Activated CD4-positive, alpha-beta T cell treated with anti-CD3 and anti-CD28 coated beads, Interleukin-2, amount 10 ng/mL, durations not matched to agents 24 days and 14 days (primary cell): ENCODE data around the gene IL17A. TPM values are rescaled to one million over a fixed set of nuclear protein-coding genes. Genes with fewer than 3 reads are reported as not detected.

Source experiments
- DNase-seq: peaks from one replicate; pipeline ENCODE4 v3.0.0; 2022
- H3K27ac Mint-ChIP-seq: one replicate; pipeline ENCODE4 v1.8.0; 2022; ENCODE audit warnings: mild to moderate bottlenecking, mixed read lengths
- H3K27me3 Mint-ChIP-seq: one replicate; pipeline ENCODE4 v1.8.0; 2022; ENCODE audit warnings: mixed read lengths
- H3K36me3 Mint-ChIP-seq: one replicate; pipeline ENCODE4 v1.8.0; 2022; ENCODE audit warnings: low read depth, mild to moderate bottlenecking, mixed read lengths
- H3K4me1 Mint-ChIP-seq: one replicate; pipeline ENCODE4 v1.8.0; 2021; ENCODE audit warnings: mixed read lengths
- H3K4me3 Mint-ChIP-seq: one replicate; pipeline ENCODE4 v1.8.0; 2022; ENCODE audit warnings: mild to moderate bottlenecking, moderate library complexity, mixed read lengths
- H3K9me3 Mint-ChIP-seq: one replicate; pipeline ENCODE4 v1.8.0; 2021; ENCODE audit warnings: mixed read lengths
- intact Hi-C: fragments of 100-400 bp; cut with micrococcal nuclease; formaldehyde crosslinking; loops from one replicate; pipeline ENCODE4 v1.15.1; 2023
- total RNA-seq: library from RNA; stranded (reverse); gene quantifications from 2 replicates; pipeline ENCODE4 v1.2.3, GENCODE V29; 2022

The IL17A gene
- total RNA-seq, 1 donor from 2014 or later, result not detected

GRCh38 chr6:52210227-52210626 is 24.1 kb downstream of the IL17A start:
- peaks cover 36% of the 10 kb centered on the region for H3K27me3 Mint-ChIP-seq
- H3K4me1 Mint-ChIP-seq, result peaks cover 7% of the 10 kb centered on the region
- H3K27ac Mint-ChIP-seq, result no peak overlapping the region
- H3K9me3 Mint-ChIP-seq, result peaks cover 4% of the 10 kb centered on the region
- intact Hi-C loops, result no loop called here
- DNase-seq, result no peak
- no peaks in the 10 kb centered on the region for H3K36me3 Mint-ChIP-seq
- H3K4me3 Mint-ChIP-seq, result no peak overlapping the region

- Mint-ChIP-seq H3K4me1 (peaks cover 7% of the 10 kb centered on the region), H3K9me3 (no peaks in the 10 kb centered on the region), H3K27me3 (peaks cover 34% of the 10 kb centered on the region), H3K4me3 (no peak overlapping the region), H3K36me3 (no peaks in the 10 kb centered on the region), H3K27ac (no peak overlapping the region)
- DNase-seq, result peak; percentile 65
- intact Hi-C loops, result loop anchor here (1.0 to 2.0 kb wide), 3 partner anchors 8 to 50 kb away; no protein-coding TSS in a partner anchor
Measured at GRCh38 chr6:52213127-52213526, 27.0 kb downstream of the IL17A start.

DNA sequence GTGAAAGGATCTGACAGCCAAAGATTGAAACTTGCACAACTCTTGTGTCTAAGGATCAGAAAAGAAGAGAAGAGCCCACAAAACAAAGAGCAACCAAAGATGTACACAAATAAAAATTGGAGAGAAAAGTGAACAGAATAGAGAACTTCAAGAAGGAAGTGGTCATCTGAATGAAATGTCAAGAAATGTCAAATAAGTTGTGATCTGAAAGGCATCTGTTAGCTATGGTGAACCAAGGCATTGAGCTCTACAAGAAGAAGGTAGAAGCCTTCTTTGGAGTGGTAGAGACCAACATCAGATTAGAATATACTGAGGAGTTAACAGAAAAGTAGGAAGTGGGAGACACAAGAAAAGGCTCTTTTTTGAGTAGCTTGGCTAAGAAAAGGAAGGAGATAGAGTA is 29.6 kb downstream of the IL17A start:
- DNase-seq, result no peak
- Mint-ChIP-seq H3K4me3 (no peak overlapping the region), H3K9me3 (no peaks in the 10 kb centered on the region), H3K27ac (no peak overlapping the region), H3K27me3 (peaks cover 38% of the 10 kb centered on the region), H3K4me1 (peaks cover 4% of the 10 kb centered on the region), H3K36me3 (no peaks in the 10 kb centered on the region)
- intact Hi-C loops, result no loop called here

DNA sequence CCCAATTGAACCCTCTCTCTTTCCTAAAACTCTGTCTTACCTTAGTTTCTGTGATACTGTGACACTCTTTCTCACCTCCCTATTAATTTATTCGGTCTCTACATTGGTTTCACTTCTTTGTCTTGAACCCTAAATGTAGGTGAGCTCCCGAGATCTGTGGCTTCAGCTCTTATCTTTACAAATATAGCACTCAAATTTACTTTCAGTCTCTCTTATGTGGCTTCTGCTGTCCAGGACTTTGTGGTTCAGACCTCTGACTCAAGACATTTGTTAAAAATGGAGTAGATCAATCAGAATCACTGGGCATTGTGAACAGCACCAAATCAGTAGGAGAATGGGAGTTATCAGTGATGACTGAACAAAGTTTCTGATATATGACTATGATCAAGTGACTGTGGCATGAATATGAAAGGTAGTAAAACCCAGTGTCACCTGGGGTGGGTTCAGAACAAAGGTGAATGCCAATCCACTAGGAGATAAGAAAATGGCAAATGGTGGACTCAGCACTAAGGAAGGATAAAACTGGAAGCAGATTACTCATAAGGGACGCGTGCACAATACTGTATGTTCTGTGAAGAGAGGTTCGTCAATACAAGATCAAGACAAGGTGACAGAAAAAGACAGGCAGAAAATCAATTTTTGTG is 30.9 kb downstream of the IL17A start:
- no peaks in the 10 kb centered on the region for H3K9me3 Mint-ChIP-seq
- no peak overlapping the region for H3K4me3 Mint-ChIP-seq
- H3K27ac Mint-ChIP-seq, result no peak overlapping the region
- no peaks in the 10 kb centered on the region for H3K36me3 Mint-ChIP-seq
- peaks cover 36% of the 10 kb centered on the region for H3K27me3 Mint-ChIP-seq
- DNase-seq, result no peak
- H3K4me1 Mint-ChIP-seq, result peaks cover 12% of the 10 kb centered on the region
- intact Hi-C loops, result no loop called here

DNA sequence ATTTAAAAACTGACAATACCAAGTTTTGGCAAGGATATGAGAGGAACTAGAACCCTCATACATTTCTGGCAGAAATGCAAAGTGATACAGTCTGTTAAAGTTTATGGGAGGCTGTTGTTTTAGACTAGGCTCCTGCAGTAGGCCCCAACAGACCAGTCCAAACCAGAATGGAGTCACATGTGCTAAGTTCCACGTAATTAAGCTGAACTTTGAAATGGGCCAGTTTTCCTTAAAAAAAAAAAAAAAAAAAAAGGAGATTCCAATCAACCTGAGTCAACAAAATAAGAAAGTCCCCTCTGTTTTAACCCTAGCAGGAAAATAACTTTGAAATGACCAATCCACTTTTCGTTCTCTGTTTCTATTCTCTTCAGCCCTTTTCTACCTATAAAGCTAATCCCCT is 31.6 kb downstream of the IL17A start:
- Mint-ChIP-seq H3K27me3 (peaks cover 33% of the 10 kb centered on the region), H3K4me3 (no peak overlapping the region), H3K27ac (no peak overlapping the region), H3K9me3 (no peaks in the 10 kb centered on the region), H3K4me1 (peaks cover 13% of the 10 kb centered on the region), H3K36me3 (no peaks in the 10 kb centered on the region)
- intact Hi-C loops, result no loop called here
- DNase-seq, result no peak

DNA sequence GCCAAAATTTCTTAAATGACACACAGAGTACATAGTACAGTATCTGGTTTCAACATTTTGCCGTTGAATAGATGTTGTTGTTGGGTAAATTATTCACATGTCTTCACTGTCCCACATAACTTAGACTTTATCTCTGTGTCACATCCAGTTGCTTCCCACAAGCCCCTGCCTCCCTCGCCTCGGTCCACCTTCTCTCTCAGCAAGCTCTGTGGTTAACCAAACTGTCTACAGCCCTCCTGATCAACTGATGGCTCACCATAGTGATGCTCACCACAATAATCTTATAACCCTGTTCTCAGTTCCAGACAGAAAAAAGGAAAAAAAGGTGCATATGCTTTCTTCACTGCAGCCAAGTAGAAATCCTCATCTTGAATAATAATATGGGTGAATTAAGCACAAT is 35.1 kb downstream of the IL17A start:
- Mint-ChIP-seq H3K4me3 (peak overlapping the region; percentile 30), H3K4me1 (peaks cover 12% of the 10 kb centered on the region), H3K27ac (peak overlapping the region; percentile 58), H3K27me3 (peaks cover 52% of the 10 kb centered on the region), H3K9me3 (no peaks in the 10 kb centered on the region), H3K36me3 (no peaks in the 10 kb centered on the region)
- intact Hi-C loops, result loop anchor here (1.0 to 10.0 kb wide), 3 partner anchors 8 to 773 kb away; partner anchors contain the start of gene GSTA4
- peak; percentile 76 for DNase-seq

DNA sequence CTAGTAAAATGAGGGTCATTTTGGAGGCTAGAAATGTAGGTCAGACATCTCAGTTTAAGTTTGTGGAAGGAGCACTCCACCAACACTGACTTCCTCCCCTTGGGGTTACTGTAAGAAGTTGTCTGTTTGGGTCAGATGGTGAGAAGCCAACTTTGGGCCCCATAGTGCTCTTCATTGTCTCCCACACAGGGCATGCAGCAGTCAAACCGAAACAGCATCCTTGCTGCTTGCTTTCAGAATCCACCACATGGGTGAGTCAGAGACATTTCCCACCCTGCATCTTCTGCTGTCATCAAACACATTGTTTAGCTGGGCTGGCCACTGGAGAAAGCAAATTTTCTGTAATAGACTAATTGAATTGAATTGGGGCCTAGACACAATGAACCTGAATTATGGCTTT is 41.3 kb downstream of the IL17A start:
- Mint-ChIP-seq H3K36me3 (no peaks in the 10 kb centered on the region), H3K4me1 (peaks cover 46% of the 10 kb centered on the region), H3K4me3 (peak overlapping the region; percentile 27), H3K27me3 (peaks cover 47% of the 10 kb centered on the region), H3K9me3 (no peaks in the 10 kb centered on the region), H3K27ac (peak overlapping the region; percentile 32)
- DNase-seq, result peak; percentile 90
- intact Hi-C loops, result loop anchor here (1.0 to 10.0 kb wide), 6 partner anchors 28 to 767 kb away; partner anchors contain the start of gene GSTA4

DNA sequence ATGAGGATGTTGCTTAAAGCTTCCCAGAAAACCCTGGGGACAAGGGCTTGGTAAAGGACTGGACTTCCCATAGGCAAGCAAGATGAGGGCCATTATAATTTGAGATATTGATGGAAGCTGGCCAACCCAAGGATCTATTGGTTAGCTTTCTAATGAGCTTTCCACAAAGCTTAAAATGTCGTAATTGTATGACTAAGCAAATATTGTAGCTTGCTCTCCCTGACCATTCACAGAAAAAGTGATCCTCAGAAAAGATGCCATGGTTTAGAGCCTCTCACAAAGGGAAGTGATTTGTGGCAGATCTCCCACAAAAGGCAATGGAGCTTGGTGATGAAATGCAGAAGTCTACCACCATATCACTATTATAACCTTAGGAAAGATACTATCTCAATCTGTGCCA is 44.5 kb downstream of the IL17A start:
- intact Hi-C loops, result loop anchor here (1.0 kb wide), 1 partner anchor 73 kb away; no protein-coding TSS in a partner anchor
- Mint-ChIP-seq H3K36me3 (no peaks in the 10 kb centered on the region), H3K4me3 (no peak overlapping the region), H3K4me1 (peaks cover 49% of the 10 kb centered on the region), H3K27me3 (peaks cover 47% of the 10 kb centered on the region), H3K27ac (no peak overlapping the region), H3K9me3 (no peaks in the 10 kb centered on the region)
- DNase-seq, result no peak

DNA sequence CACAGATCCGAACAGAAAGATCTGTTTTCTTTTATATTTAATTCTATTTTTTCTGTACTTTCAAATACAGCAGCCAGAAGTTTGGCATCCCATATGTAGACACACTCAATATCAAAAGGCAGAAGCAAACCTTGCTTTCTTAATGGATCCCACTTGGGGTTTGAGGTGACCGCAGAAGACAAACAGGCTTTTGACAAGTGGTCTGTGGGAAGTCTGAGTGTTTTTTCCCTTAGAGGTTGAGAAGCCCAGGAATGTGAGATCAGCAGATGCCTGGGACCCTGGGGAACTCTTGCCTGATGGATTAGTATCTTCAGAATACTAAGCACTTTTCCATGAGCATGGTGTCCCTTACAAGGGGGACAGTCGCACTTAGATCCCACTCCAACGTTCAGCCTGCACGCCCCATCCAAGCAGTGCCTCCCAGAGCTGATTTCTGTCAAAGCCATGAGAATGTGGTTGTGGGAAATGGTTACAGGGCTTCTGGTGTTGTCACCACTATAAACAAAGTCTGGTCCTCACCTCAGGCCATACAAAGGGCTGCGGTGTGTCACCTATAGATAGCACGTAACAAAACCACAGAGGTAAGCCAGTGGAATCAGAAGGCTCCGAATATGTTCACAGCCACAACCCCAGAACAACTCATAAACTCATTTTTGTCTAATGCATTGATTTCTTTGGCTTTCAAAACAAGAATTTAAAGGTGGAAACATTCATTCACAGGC is 45.4 kb downstream of the IL17A start:
- DNase-seq, result peak; percentile 80
- H3K36me3 Mint-ChIP-seq, result no peaks in the 10 kb centered on the region
- H3K4me3 Mint-ChIP-seq, result no peak overlapping the region
- intact Hi-C loops, result loop anchor here (1.0 to 2.0 kb wide), 2 partner anchors 19 to 74 kb away; no protein-coding TSS in a partner anchor
- no peak overlapping the region for H3K27ac Mint-ChIP-seq
- peaks cover 49% of the 10 kb centered on the region for H3K4me1 Mint-ChIP-seq
- peaks cover 53% of the 10 kb centered on the region for H3K27me3 Mint-ChIP-seq
- H3K9me3 Mint-ChIP-seq, result no peaks in the 10 kb centered on the region

DNA sequence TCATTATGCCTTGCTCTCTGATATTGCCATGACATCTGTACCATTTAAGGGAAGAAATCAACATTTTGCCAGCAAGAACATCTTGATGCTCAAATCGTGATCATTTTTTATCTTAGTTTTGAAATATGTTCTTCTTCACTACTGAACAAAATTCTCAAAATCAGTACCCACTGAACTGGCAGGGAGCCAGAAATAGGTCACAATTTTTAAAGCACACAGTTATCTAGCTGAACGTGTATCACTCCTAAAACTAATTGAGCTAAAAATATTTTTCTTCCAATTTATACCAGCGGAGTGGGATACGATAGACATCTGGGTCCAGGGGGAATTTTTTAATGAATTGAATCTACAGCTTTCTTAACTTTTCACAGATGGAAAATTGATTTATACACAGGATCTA is 46.8 kb downstream of the IL17A start:
- H3K9me3 Mint-ChIP-seq, result no peaks in the 10 kb centered on the region
- intact Hi-C loops, result loop anchor here (2.0 kb wide), 1 partner anchor 20 kb away; no protein-coding TSS in a partner anchor
- no peak overlapping the region for H3K4me3 Mint-ChIP-seq
- H3K4me1 Mint-ChIP-seq, result peaks cover 37% of the 10 kb centered on the region
- no peaks in the 10 kb centered on the region for H3K36me3 Mint-ChIP-seq
- DNase-seq, result no peak
- H3K27ac Mint-ChIP-seq, result no peak overlapping the region
- peaks cover 65% of the 10 kb centered on the region for H3K27me3 Mint-ChIP-seq

DNA sequence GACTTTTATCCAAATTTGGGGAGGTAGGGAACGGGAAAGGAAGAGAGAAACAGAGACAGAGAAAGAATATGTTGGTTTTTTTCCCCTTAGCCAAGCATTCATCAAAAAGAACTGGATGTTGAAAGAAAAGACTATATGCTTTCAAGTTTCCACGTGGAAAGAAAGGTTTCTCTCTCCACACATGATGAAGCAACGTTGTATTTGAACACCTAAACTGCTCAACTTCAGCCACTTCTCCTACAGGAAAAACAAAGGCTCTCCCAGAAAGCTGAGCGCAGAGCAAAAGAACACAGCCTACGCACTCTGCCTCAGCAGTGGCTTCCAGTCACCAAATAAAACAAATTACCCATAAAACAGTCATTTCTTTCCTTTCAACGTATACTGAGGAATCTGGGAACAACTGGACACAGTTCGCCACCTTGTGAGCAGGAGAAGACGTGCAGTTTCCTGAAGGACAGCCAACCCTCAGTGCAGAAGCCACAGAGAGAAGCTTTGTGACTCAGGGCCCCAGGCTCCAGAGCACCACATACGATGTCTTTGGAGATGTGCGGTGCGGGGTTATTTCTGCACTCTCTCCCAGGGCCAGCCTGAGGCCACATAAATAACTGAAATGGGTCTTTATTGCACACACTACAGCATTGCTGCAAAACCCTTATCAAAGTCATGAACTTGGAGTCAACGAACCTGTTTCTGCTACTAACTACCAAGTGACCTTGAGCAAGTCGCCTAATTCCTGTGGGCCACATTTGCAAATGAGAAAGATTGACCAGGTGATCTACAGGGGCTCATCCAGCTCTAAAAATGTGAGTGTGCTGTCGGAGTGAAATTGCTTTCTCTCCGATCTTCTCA is 48.0 kb downstream of the IL17A start:
- intact Hi-C loops, result loop anchor here (1.0 to 2.0 kb wide), 2 partner anchors 21 to 71 kb away; no protein-coding TSS in a partner anchor
- DNase-seq, result peak; percentile 63
- no peak overlapping the region for H3K4me3 Mint-ChIP-seq

More for the DNA sequence above, 48.0 kb downstream of the IL17A start:
- Mint-ChIP-seq H3K27me3 (peaks cover 67% of the 10 kb centered on the region), H3K36me3 (no peaks in the 10 kb centered on the region), H3K4me1 (peaks cover 31% of the 10 kb centered on the region), H3K27ac (no peak overlapping the region), H3K9me3 (no peaks in the 10 kb centered on the region)
